Neuronal stem cell (in vitro differentiated cells): Measurements from ENCODE around the gene PTGER3.

Source experiments
- DNase-seq: peaks from one replicate; pipeline ENCODE4 v3.0.0-alpha.2; 2013; ENCODE audit warnings: low spot score
- H2AFZ ChIP-seq: one replicate; pipeline ENCODE4 v1.6.1; 2013; ENCODE audit warnings: mild to moderate bottlenecking, low read length, inconsistent platforms
- H2AK5ac ChIP-seq: 2 replicates; pipeline ENCODE4 v1.6.1; 2013; ENCODE audit warnings: low read depth, mild to moderate bottlenecking, inconsistent platforms, low read length, moderate library complexity, mixed read lengths
- H2BK120ac ChIP-seq: 2 replicates; pipeline ENCODE4 v1.6.1; 2013; ENCODE audit warnings: low read depth, mild to moderate bottlenecking, inconsistent platforms, low read length, moderate library complexity, mixed read lengths
- H2BK12ac ChIP-seq: one replicate; pipeline ENCODE4 v1.6.1; 2013; ENCODE audit warnings: low read length, inconsistent platforms
- H2BK15ac ChIP-seq: 2 replicates; pipeline ENCODE4 v1.6.1; 2013; ENCODE audit warnings: mild to moderate bottlenecking, low read length, inconsistent platforms, mixed read lengths
- H2BK5ac ChIP-seq: one replicate; pipeline ENCODE4 v1.6.1; 2013; ENCODE audit warnings: inconsistent platforms, mild to moderate bottlenecking, low read length, moderate library complexity
- H3K14ac ChIP-seq: one replicate; pipeline ENCODE4 v1.6.1; 2013; ENCODE audit warnings: low read length, inconsistent platforms
- H3K18ac ChIP-seq: 2 replicates; pipeline ENCODE4 v1.6.1; 2013; ENCODE audit warnings: low read length, inconsistent platforms
- H3K23ac ChIP-seq: 2 replicates; pipeline ENCODE4 v1.6.1; 2013; ENCODE audit warnings: low read depth, mild to moderate bottlenecking, mixed read lengths, low read length, inconsistent platforms; ENCODE audit not compliant: poor library complexity
- H3K27ac ChIP-seq: replicated peaks from 3 replicates; pipeline ENCODE4 v1.5.1; 2013; ENCODE audit warnings: low read length, inconsistent platforms
- H3K27me3 ChIP-seq, 3 experiments: 2 replicates each; pipeline ENCODE4 v1.6.1; 2013; ENCODE audit warnings: low read length in 3 of 3, mild to moderate bottlenecking in 2 of 3, inconsistent platforms in 1 of 3, low read depth in 1 of 3, mixed read lengths in 1 of 3, moderate library complexity in 1 of 3; ENCODE audit not compliant: control insufficient read depth in 3 of 3, insufficient read depth in 3 of 3
- H3K36me3 ChIP-seq, 2 donors: replicated peaks in 1 of 2; 2 replicates each; pipeline ENCODE4 v1.6.1; 2013; ENCODE audit warnings: low read length in 2 of 2; ENCODE audit not compliant: control insufficient read depth in 2 of 2, insufficient read depth in 2 of 2
- H3K4ac ChIP-seq: 2 replicates; pipeline ENCODE4 v1.6.1; 2013; ENCODE audit warnings: inconsistent platforms, mild to moderate bottlenecking, low read length, moderate library complexity
- H3K4me1 ChIP-seq, 2 donors: 1 replicate in 1 of 2; 2 replicates in 1 of 2; pipeline ENCODE4 v1.6.1; 2013; ENCODE audit warnings: low read length in 2 of 2, low read depth in 1 of 2; ENCODE audit not compliant: control insufficient read depth in 2 of 2, insufficient read depth in 1 of 2
- H3K4me2 ChIP-seq: one replicate; pipeline ENCODE4 v1.6.1; 2013; ENCODE audit warnings: mild to moderate bottlenecking, low read length, inconsistent platforms; ENCODE audit not compliant: insufficient read depth, poor library complexity, severe bottlenecking
- H3K4me3 ChIP-seq, 2 donors: 2 replicates each; pipeline ENCODE4 v1.5.1; 2013; ENCODE audit warnings: low read length in 2 of 2, mild to moderate bottlenecking in 2 of 2, inconsistent platforms in 1 of 2, moderate library complexity in 1 of 2
- H3K79me1 ChIP-seq: one replicate; pipeline ENCODE4 v1.6.1; 2013; ENCODE audit warnings: low read depth, mild to moderate bottlenecking, inconsistent platforms, low read length, moderate library complexity
- H3K9ac ChIP-seq: one replicate; pipeline ENCODE4 v1.6.1; 2013; ENCODE audit warnings: mild to moderate bottlenecking, low read depth, low read length, inconsistent platforms; ENCODE audit not compliant: poor library complexity
- H3K9me3 ChIP-seq, 2 donors: replicated peaks in 1 of 2; 2 replicates each; pipeline versions ENCODE3 to v1.6.1; 2013; ENCODE audit warnings: low read length in 2 of 2, mild to moderate bottlenecking in 2 of 2, inconsistent platforms in 1 of 2, low read depth in 1 of 2, mixed read lengths in 1 of 2, moderate library complexity in 1 of 2; ENCODE audit not compliant: control insufficient read depth in 2 of 2, insufficient read depth in 1 of 2
- H4K8ac ChIP-seq: one replicate; pipeline ENCODE4 v1.6.1; 2013; ENCODE audit warnings: low read depth, mild to moderate bottlenecking, inconsistent platforms, low read length, moderate library complexity
- H4K91ac ChIP-seq: one replicate; pipeline ENCODE4 v1.6.1; 2013; ENCODE audit warnings: low read length, low read depth, mild to moderate bottlenecking, inconsistent platforms; ENCODE audit not compliant: poor library complexity
- WGBS, 2 donors: extraction: QIAGEN DNeasy Blood & Tissue Kit; methylation state at CpG; one replicate each; pipeline ENCODE4 v1.1.7; 2013; ENCODE audit warnings: missing lambda C conversion rate in 2 of 2, mixed read lengths in 1 of 2; ENCODE audit not compliant: insufficient read length in 2 of 2, insufficient replicate concordance in 1 of 2; ENCODE audit errors: extremely low coverage in 2 of 2; 5-methylcytosine and 5-hydroxymethylcytosine counted together

PTGER3 gene

GRCh38 chr1:71023515-71023914, 24.1 kb downstream of the PTGER3 start:
- DNase-seq, result no peak
- H3K4me3 ChIP-seq, result no peak overlapping the region
- no peak overlapping the region for H2BK12ac ChIP-seq
- no peak overlapping the region for H4K8ac ChIP-seq
- H3K4ac ChIP-seq, result no peak overlapping the region
- H3K4me1 ChIP-seq, result no peaks in the 10 kb centered on the region
- H2BK15ac ChIP-seq, result no peak overlapping the region
- H2AK5ac ChIP-seq, result no peak overlapping the region
- 100% methylated on average over 1 to 2 of the region's 4 CpGs for WGBS, 2 donors
- no peaks in the 10 kb centered on the region for H3K9me3 ChIP-seq
- peaks cover 0 to 4% (median 0%) of the 10 kb centered on the region in 3 experiments for H3K27me3 ChIP-seq
- H3K27ac ChIP-seq, result no peak overlapping the region
- H3K14ac ChIP-seq, result no peak overlapping the region
- no peaks in the 10 kb centered on the region for H3K79me1 ChIP-seq
- no peak overlapping the region for H3K9ac ChIP-seq
- H2AFZ ChIP-seq, result no peak overlapping the region
- no peak overlapping the region for H2BK5ac ChIP-seq
- no peak overlapping the region for H2BK120ac ChIP-seq
- H3K36me3 ChIP-seq, result peaks cover 0 to 1% of the 10 kb centered on the region in 2 donors
- no peak overlapping the region for H4K91ac ChIP-seq
- no peak overlapping the region for H3K23ac ChIP-seq
- H3K18ac ChIP-seq, result no peak overlapping the region
- H3K4me2 ChIP-seq, result no peak overlapping the region

GRCh38 chr1:71019233-71019969, 28.2 kb downstream of the PTGER3 start:
- no peak overlapping the region for H3K4me3 ChIP-seq

GRCh38 chr1:71018791-71019190, 28.8 kb downstream of the PTGER3 start:
- Histone ChIP-seq H2BK12ac (no peak overlapping the region), H2BK120ac (no peak overlapping the region), H3K23ac (no peak overlapping the region), H3K4me3 (no peak overlapping the region), H3K27ac (no peak overlapping the region), H4K91ac (no peak overlapping the region), H3K14ac (no peak overlapping the region), H3K18ac (no peak overlapping the region), H3K4me1 (no peaks in the 10 kb centered on the region), H4K8ac (no peak overlapping the region), H2BK5ac (no peak overlapping the region), H2AFZ (no peak overlapping the region), H3K27me3 (peaks cover 0 to 4% (median 0%) of the 10 kb centered on the region in 3 experiments), H3K4ac (no peak overlapping the region), H3K9ac (no peak overlapping the region), H2AK5ac (no peak overlapping the region), H3K9me3 (no peaks in the 10 kb centered on the region), H2BK15ac (no peak overlapping the region), H3K79me1 (no peaks in the 10 kb centered on the region), H3K4me2 (no peak overlapping the region), H3K36me3 (peaks cover 0 to 1% of the 10 kb centered on the region in 2 donors)
- DNase-seq, result no peak

More at GRCh38 chr1:71019233-71019969, 28.2 kb downstream of the PTGER3 start:
- H3K14ac ChIP-seq, result no peak overlapping the region
- H3K4me1 ChIP-seq, result no peaks in the 10 kb centered on the region
- peaks cover 0 to 1% of the 10 kb centered on the region in 2 donors for H3K36me3 ChIP-seq
- H3K9ac ChIP-seq, result no peak overlapping the region
- no peak overlapping the region for H3K4ac ChIP-seq
- H2BK120ac ChIP-seq, result no peak overlapping the region
- no peak overlapping the region for H3K4me2 ChIP-seq
- no peak overlapping the region for H2BK15ac ChIP-seq
- no peak for DNase-seq
- no peak overlapping the region for H2AFZ ChIP-seq
- H2BK12ac ChIP-seq, result no peak overlapping the region
- H3K27ac ChIP-seq, result no peak overlapping the region
- H2BK5ac ChIP-seq, result no peak overlapping the region
- H3K23ac ChIP-seq, result no peak overlapping the region
- H3K27me3 ChIP-seq, result peaks cover 0 to 4% (median 0%) of the 10 kb centered on the region in 3 experiments
- no peak overlapping the region for H4K91ac ChIP-seq
- no peaks in the 10 kb centered on the region for H3K9me3 ChIP-seq
- no peak overlapping the region for H2AK5ac ChIP-seq
- H3K79me1 ChIP-seq, result no peaks in the 10 kb centered on the region
- no peak overlapping the region for H4K8ac ChIP-seq
- H3K18ac ChIP-seq, result no peak overlapping the region
- no CpG with 5 or more reads among the region's 7 CpGs for WGBS, 2 donors

- Histone ChIP-seq H3K4me3 (no peak overlapping the region), H3K14ac (no peak overlapping the region), H3K4me1 (no peaks in the 10 kb centered on the region), H2BK12ac (no peak overlapping the region), H3K4me2 (no peak overlapping the region), H2AK5ac (no peak overlapping the region), H3K23ac (no peak overlapping the region), H2BK15ac (no peak overlapping the region), H4K91ac (no peak overlapping the region), H3K4ac (no peak overlapping the region), H3K9ac (no peak overlapping the region), H3K27me3 (peaks cover 0 to 4% (median 0%) of the 10 kb centered on the region in 3 experiments), H3K36me3 (peaks cover 0 to 1% of the 10 kb centered on the region in 2 donors), H3K9me3 (no peaks in the 10 kb centered on the region), H3K79me1 (no peaks in the 10 kb centered on the region), H3K18ac (no peak overlapping the region), H2BK5ac (no peak overlapping the region), H2AFZ (no peak overlapping the region), H3K27ac (no peak overlapping the region), H2BK120ac (no peak overlapping the region), H4K8ac (no peak overlapping the region)
- WGBS, 2 donors, result no CpG with 5 or more reads among the region's 5 CpGs
- DNase-seq, result no peak
These were observed 31.9 kb downstream of the PTGER3 start for GRCh38 chr1:71015745-71016144.
